K562 (cell line): Measurements from ENCODE around the gene SYT7. TPM values are rescaled to one million over a fixed set of nuclear protein-coding genes. Genes with fewer than 3 reads are reported as not detected.
A peak's percentile ranks its signal among the peaks of the same experiment; 100 is the strongest.
"Not testable (repeated sequence)": the region's sequence is repeated elsewhere in the genome, so short reads cannot be mapped to it uniquely, and the experiment has no call there.

Source experiments
- ATAC-seq: fragments of 200-7000 bp; cut with Tn5 transposase; 3 replicates; pipeline ENCODE4 v1.9.1; 2020; ENCODE audit warnings: moderate library complexity
- BruUV-seq: library from RNA; stranded (reverse); fragments of 400-500 nt; replicated peaks from 2 replicates; lab custom pipeline; 2021; lab: Mats Ljungman, UMichigan
- CTCF ChIA-PET: fragments of 300-600 bp; formaldehyde crosslinking; extraction: SDS; loops from one replicate; lab custom pipeline; 2021; ENCODE audit warnings: low intra/inter-chr PET ratio; lab: Yijun Ruan, JAX
- POLR2A ChIA-PET: fragments of 300-600, 350-650 bp; sonication (Branson Sonifier 250); formaldehyde crosslinking; extraction: SDS; loops from one replicate; lab custom pipeline; 2021; ENCODE audit warnings: antibody characterized with exemption, inconsistent platforms; lab: Yijun Ruan, JAX
- DNase-seq, 4 experiments: peaks; one replicate each; pipeline versions ENCODE4 v3.0.0 to v3.0.0-alpha.2; 2011 to 2018; ENCODE audit warnings: low spot score in 3 of 4, mixed read lengths in 3 of 4; ENCODE audit errors: extremely low read depth in 1 of 4
- FAIRE-seq: peaks from 2 replicates; lab custom pipeline; 2011; peaks lifted over from hg19 to GRCh38; lab: Jason Lieb, UNC
- H2AFZ ChIP-seq: 2 replicates; pipeline ENCODE4 v1.6.0; 2011; ENCODE audit warnings: low read depth, low read length, control low read depth, inconsistent platforms
- H3K27ac ChIP-seq: fragments of 200-600 bp; 3 replicates; pipeline ENCODE4 v1.8.0; 2011; ENCODE audit warnings: low read depth, mild to moderate bottlenecking, control low read depth, inconsistent platforms, low read length, moderate library complexity, mixed read lengths; ENCODE audit errors: extremely low read depth
- H3K27me3 ChIP-seq, 2 experiments: fragments of 300-600 bp in 1 of 2; 2 replicates in 1 of 2; 3 replicates in 1 of 2; pipeline versions ENCODE4 v1.6.0 to v1.8.0; 2011; ENCODE audit warnings: inconsistent platforms in 2 of 2, low read length in 2 of 2, mild to moderate bottlenecking in 1 of 2, mixed read lengths in 1 of 2, moderate library complexity in 1 of 2; ENCODE audit not compliant: control insufficient read depth in 2 of 2, insufficient read depth in 2 of 2
- H3K36me3 ChIP-seq: fragments of 300-600 bp; 3 replicates; pipeline ENCODE4 v1.8.0; 2011; ENCODE audit warnings: mild to moderate bottlenecking, low read length, inconsistent platforms; ENCODE audit not compliant: control insufficient read depth, insufficient read depth
- H3K4me1 ChIP-seq, 2 experiments: fragments of 200-600 bp in 1 of 2; replicated peaks in 1 of 2; 2 replicates in 1 of 2; 3 replicates in 1 of 2; pipeline versions ENCODE4 v1.5.1 to v1.8.0; 2011; ENCODE audit warnings: inconsistent platforms in 2 of 2, low read length in 2 of 2, mild to moderate bottlenecking in 1 of 2, mixed read lengths in 1 of 2, moderate library complexity in 1 of 2; ENCODE audit not compliant: control insufficient read depth in 2 of 2, insufficient read depth in 2 of 2
- H3K4me2 ChIP-seq: 2 replicates; pipeline ENCODE4 v1.6.1; 2011; ENCODE audit warnings: low read length, control low read depth, inconsistent platforms, mixed read lengths; ENCODE audit not compliant: insufficient read depth
- H3K4me3 ChIP-seq: fragments of 200-600 bp; sonication (generic), shearing (Covaris generic); 2 replicates; pipeline ENCODE4 v1.5.1; 2016; ENCODE audit warnings: control low read depth, inconsistent platforms
- H3K79me2 ChIP-seq: fragments of 200-600 bp; 3 replicates; pipeline ENCODE4 v1.8.0; 2011; ENCODE audit warnings: low read length, inconsistent platforms; ENCODE audit not compliant: control insufficient read depth, insufficient read depth
- H3K9ac ChIP-seq, 2 experiments: 2 replicates each; pipeline versions ENCODE4 v1.6.0 to v1.6.1; 2011; ENCODE audit warnings: low read depth in 2 of 2, low read length in 2 of 2, control low read depth in 1 of 2, inconsistent platforms in 1 of 2, mild to moderate bottlenecking in 1 of 2, mixed read lengths in 1 of 2; ENCODE audit not compliant: insufficient read depth in 1 of 2
- H3K9me1 ChIP-seq: one replicate; pipeline ENCODE4 v1.6.0; 2011; ENCODE audit warnings: inconsistent platforms, mild to moderate bottlenecking, low read length, moderate library complexity; ENCODE audit not compliant: control insufficient read depth, insufficient read depth
- H3K9me3 ChIP-seq: replicated peaks from 2 replicates; pipeline ENCODE4 v1.5.1; 2011; ENCODE audit warnings: low read depth, low read length, inconsistent platforms; ENCODE audit not compliant: control insufficient read depth, insufficient read depth
- H4K20me1 ChIP-seq: replicated peaks from 2 replicates; pipeline ENCODE4 v1.6.1; 2011; ENCODE audit warnings: low read length, inconsistent platforms, mixed read lengths; ENCODE audit not compliant: control insufficient read depth, insufficient read depth
- RFX7 ChIP-seq: fragments of 250-450 bp; sonication (Bioruptor Pico); IDR thresholded peaks from 2 replicates; pipeline ENCODE4 v1.5.1; 2021; ENCODE audit warnings: mild to moderate bottlenecking
- ZNF431 ChIP-seq: sonication (generic); formaldehyde crosslinking; IDR thresholded peaks from 2 replicates; pipeline ENCODE4 v1.8.0; 2022; ENCODE audit warnings: mild to moderate bottlenecking, missing genetic modification reagents
- ZNF766 ChIP-seq: fragments of 200-800 bp; sonication (Bioruptor generic); conservative IDR thresholded peaks from 2 replicates; pipeline ENCODE4 v1.6.1; 2016; ENCODE audit warnings: missing genetic modification characterization, missing compliant biosample characterization
- WGBS: fragments of 100-300 bp; shearing (Covaris generic); methylation state at CpG from one replicate; pipeline ENCODE4 v1.1.6; 2016; ENCODE audit warnings: low coverage, mixed read lengths; ENCODE audit not compliant: insufficient coverage; ENCODE audit errors: missing lambda C conversion rate; 5-methylcytosine and 5-hydroxymethylcytosine counted together
- in situ Hi-C: fragments of 300-500 bp; cut with MboI; formaldehyde crosslinking; loops from 4 replicates; pipeline ENCODE4 v1.15.0; 2018; ENCODE audit warnings: inconsistent platforms, mixed read lengths
- intact Hi-C: fragments of 100-400 bp; cut with micrococcal nuclease; formaldehyde crosslinking; loops from 2 replicates; pipeline ENCODE4 v1.14.2; 2022
- microRNA counts: library from miRNA; unstranded; fragments of <30 nt; microRNA quantifications from one replicate; lab custom pipeline; 2016
- microRNA-seq: library from miRNA; unstranded; fragments of <30 nt; microRNA quantifications from one replicate; pipeline ENCODE4, GENCODE V29; 2018; ENCODE audit warnings: borderline microRNAs expressed
- polyA plus RNA-seq, 8 experiments: library from polyadenylated mRNA; depleted of rRNA in 4 of 8; stranded (reverse) in 5 of 8; unstranded in 3 of 8; fragments of >200 nt; fragmentation: Nextera tagmentation in 2 of 8; fragmentation: Illumina TruSeq in 1 of 8; extraction: Ambion mirVana in 2 of 8; extraction: Trizol in 1 of 8; gene quantifications; 2 replicates each; pipeline versions ENCODE4 v1.2.1 to v1.2.3, GENCODE V29; 2011 to 2014; ENCODE audit warnings: inconsistent platforms in 1 of 8, missing spikeins in 1 of 8
- small RNA-seq: library from RNA; depleted of rRNA; stranded (forward); fragments of <200 nt; gene quantifications from one replicate; pipeline ENCODE3, GENCODE V24; 2014
- total RNA-seq, 7 experiments: library from RNA; depleted of rRNA in 6 of 7; stranded (reverse); fragments of >200 nt in 6 of 7; fragmentation: Illumina TruSeq in 2 of 7; extraction: Trizol in 2 of 7; gene quantifications; 2 replicates each; pipeline versions ENCODE4 v1.2.1 to v1.2.3, GENCODE V29; 2011 to 2021; ENCODE audit warnings: low replicate concordance in 1 of 7

Gene SYT7
- total and polyA plus RNA-seq, 9 of the 15 experiments (the other 6 are each of a cell fraction or from before 2014, with no cell fraction given): 0.01 to 0.51 (median 0.16) TPM; not detected in 1

DNA sequence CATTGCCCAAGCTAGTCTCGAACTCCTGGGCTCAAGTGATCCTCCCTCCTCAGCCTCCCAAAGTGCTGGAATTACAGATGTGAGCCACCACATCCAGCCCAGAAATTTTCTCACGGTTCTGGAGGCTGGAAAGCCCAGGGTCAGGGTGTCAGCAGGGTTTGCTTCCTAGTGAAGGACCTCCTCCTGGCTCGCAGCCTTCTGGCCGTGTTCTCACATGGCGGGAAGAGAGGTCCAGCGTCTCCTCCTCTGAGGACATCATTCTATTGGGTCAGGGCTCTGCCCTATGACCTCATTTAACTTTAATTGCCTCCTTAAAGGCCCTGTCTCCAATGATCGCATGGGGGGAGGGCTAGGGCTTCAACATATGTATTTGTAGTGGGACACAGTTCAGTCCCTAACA is 112.9 kb downstream of the SYT7 start (continued):
- TF ChIP-seq ZNF766 (CRISPR knock-in tag): no peak
- no peak for TF ChIP-seq RFX7

DNA sequence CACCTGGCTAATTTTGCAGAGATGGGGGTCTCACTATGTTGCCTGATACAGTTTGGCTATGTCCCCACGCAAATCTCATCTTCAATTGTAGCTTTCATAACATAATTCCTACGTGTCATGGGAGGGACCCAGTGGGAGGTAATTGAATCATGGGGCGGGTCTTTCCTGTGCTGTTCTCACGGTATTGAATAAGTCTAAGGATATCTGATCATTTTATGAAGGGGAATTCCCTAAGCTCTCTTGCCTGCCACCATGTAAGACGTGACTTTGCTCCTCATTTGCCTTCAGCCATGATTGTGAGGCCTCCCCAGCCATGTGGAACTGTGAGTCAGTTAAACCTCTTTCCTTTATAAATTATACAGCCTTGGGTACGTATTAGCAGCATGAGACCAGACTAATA is 113.3 kb downstream of the SYT7 start:
- H3K9me1 ChIP-seq, BruUV-seq, in situ Hi-C loops, H3K4me1 ChIP-seq, DNase-seq, H3K9ac ChIP-seq, CTCF ChIA-PET, ATAC-seq, H3K79me2 ChIP-seq, H3K4me2 ChIP-seq, POLR2A ChIA-PET, H3K9me3 ChIP-seq, H3K27me3 ChIP-seq, H3K4me3 ChIP-seq, H3K27ac ChIP-seq, H2AFZ ChIP-seq, H4K20me1 ChIP-seq, FAIRE-seq, intact Hi-C loops, H3K36me3 ChIP-seq: not testable (repeated sequence)
- 44% methylated on average over 6 of the region's 6 CpGs for WGBS
- TF ChIP-seq ZNF431 (CRISPR knock-in tag): 0 out of 2 replicates have a peak, but pooled peaks have one; percentile 48

MicroRNAs encoded within 50 kb of the gene (microRNA counts, 767-probe panel; counts per million panel counts)
- not detected for microRNA hsa-miR-4488 (lab: Ali Mortazavi, UCI)

Small RNA genes lying within 50 kb of the gene (microRNA-seq; reads per million reads assigned to microRNA genes)
- not detected for gene MIR4488

Small RNA genes lying within 50 kb of the gene (small RNA-seq; reads per million reads assigned to genes)
- gene MIR4488: 0.11 reads per million

Other genes with a start within 250 kb of the SYT7 start
Only the 7 nearest of the 14 such genes appear.
- 4.9 and 7.1 TPM in 2 replicates for gene TMEM216, start 188.5 kb downstream of the SYT7 start, total RNA-seq (2014; rRNA removed)
- 7.0 and 8.2 TPM in 2 replicates for gene TMEM216, start 188.5 kb downstream of the SYT7 start, total RNA-seq (2014; rRNA removed; fragmentation: Illumina TruSeq; extraction: Trizol)
- gene TMEM216, start 188.5 kb downstream of the SYT7 start, total RNA-seq (2015; rRNA removed; fragmentation: Illumina TruSeq; extraction: Trizol): 8.0 and 8.3 TPM in 2 replicates
- 6.0 and 6.4 TPM in 2 replicates for gene TMEM216, start 188.5 kb downstream of the SYT7 start, total RNA-seq (2021)
- gene TMEM216, start 188.5 kb downstream of the SYT7 start, polyA plus RNA-seq (2011; rRNA removed): 22.1 and 22.5 TPM in 2 replicates
- gene TMEM216, start 188.5 kb downstream of the SYT7 start, polyA plus RNA-seq (2014; fragmentation: Illumina TruSeq; extraction: Trizol): 11.8 and 12.4 TPM in 2 replicates
- 10 to 100 TPM; 22.9 to 25.2 TPM for gene TMEM216, start 188.5 kb downstream of the SYT7 start, polyA plus RNA-seq (2014; fragmentation: Nextera tagmentation; extraction: Ambion mirVana)
- gene TMEM216, start 188.5 kb downstream of the SYT7 start, polyA plus RNA-seq (2014; rRNA removed): 8.8 and 11.3 TPM in 2 replicates
- gene CPSF7, start 151.1 kb downstream of the SYT7 start, total RNA-seq (2014; rRNA removed): 24.3 and 24.8 TPM in 2 replicates
- 45.1 and 45.5 TPM in 2 replicates for gene CPSF7, start 151.1 kb downstream of the SYT7 start, total RNA-seq (2014; rRNA removed; fragmentation: Illumina TruSeq; extraction: Trizol)
- 43.9 and 44.1 TPM in 2 replicates for gene CPSF7, start 151.1 kb downstream of the SYT7 start, total RNA-seq (2015; rRNA removed; fragmentation: Illumina TruSeq; extraction: Trizol)
- 82.9 and 84.6 TPM in 2 replicates for gene CPSF7, start 151.1 kb downstream of the SYT7 start, total RNA-seq (2021)
- 37.5 and 60.4 TPM in 2 replicates for gene CPSF7, start 151.1 kb downstream of the SYT7 start, polyA plus RNA-seq (2011; rRNA removed)
- gene CPSF7, start 151.1 kb downstream of the SYT7 start, polyA plus RNA-seq (2014; fragmentation: Illumina TruSeq; extraction: Trizol): 89.1 and 104 TPM in 2 replicates
- gene CPSF7, start 151.1 kb downstream of the SYT7 start, polyA plus RNA-seq (2014; fragmentation: Nextera tagmentation; extraction: Ambion mirVana): 10 to 100 TPM; 14.8 to 46.8 TPM
- gene CPSF7, start 151.1 kb downstream of the SYT7 start, polyA plus RNA-seq (2014; rRNA removed): 42.4 and 45.7 TPM in 2 replicates
- gene SDHAF2, start 151.0 kb downstream of the SYT7 start, total RNA-seq (2014; rRNA removed): 27.6 and 51.6 TPM in 2 replicates
- 23.1 and 24.9 TPM in 2 replicates for gene SDHAF2, start 151.0 kb downstream of the SYT7 start, total RNA-seq (2014; rRNA removed; fragmentation: Illumina TruSeq; extraction: Trizol)
- gene SDHAF2, start 151.0 kb downstream of the SYT7 start, total RNA-seq (2015; rRNA removed; fragmentation: Illumina TruSeq; extraction: Trizol): 21.2 and 24.1 TPM in 2 replicates
- 34.8 and 39.4 TPM in 2 replicates for gene SDHAF2, start 151.0 kb downstream of the SYT7 start, total RNA-seq (2021)
- 82.2 and 86.3 TPM in 2 replicates for gene SDHAF2, start 151.0 kb downstream of the SYT7 start, polyA plus RNA-seq (2011; rRNA removed)
- gene SDHAF2, start 151.0 kb downstream of the SYT7 start, polyA plus RNA-seq (2014; fragmentation: Illumina TruSeq; extraction: Trizol): 30.7 and 40.4 TPM in 2 replicates
- gene SDHAF2, start 151.0 kb downstream of the SYT7 start, polyA plus RNA-seq (2014; fragmentation: Nextera tagmentation; extraction: Ambion mirVana): 100 to 1,000 TPM; 140 to 144 TPM
- 48.0 and 55.9 TPM in 2 replicates for gene SDHAF2, start 151.0 kb downstream of the SYT7 start, polyA plus RNA-seq (2014; rRNA removed)
- gene LRRC10B, start 72.3 kb downstream of the SYT7 start, total RNA-seq (2014; rRNA removed): not detected in 2 replicates
- gene LRRC10B, start 72.3 kb downstream of the SYT7 start, total RNA-seq (2014; rRNA removed; fragmentation: Illumina TruSeq; extraction: Trizol): not detected in 2 replicates
- 0.11 TPM in 1 of 2 replicates, not detected in the other for gene LRRC10B, start 72.3 kb downstream of the SYT7 start, total RNA-seq (2015; rRNA removed; fragmentation: Illumina TruSeq; extraction: Trizol)
- not detected in 2 replicates for gene LRRC10B, start 72.3 kb downstream of the SYT7 start, total RNA-seq (2021)
- 0.04 TPM in 1 of 2 replicates, not detected in the other for gene LRRC10B, start 72.3 kb downstream of the SYT7 start, polyA plus RNA-seq (2011; rRNA removed)
- not detected in 2 replicates for gene LRRC10B, start 72.3 kb downstream of the SYT7 start, polyA plus RNA-seq (2014; fragmentation: Illumina TruSeq; extraction: Trizol)
- not detected for gene LRRC10B, start 72.3 kb downstream of the SYT7 start, polyA plus RNA-seq (2014; fragmentation: Nextera tagmentation; extraction: Ambion mirVana)
- gene LRRC10B, start 72.3 kb downstream of the SYT7 start, polyA plus RNA-seq (2014; rRNA removed): not detected in 2 replicates
- gene DAGLA, start 99.3 kb upstream of the SYT7 start, total RNA-seq (2014; rRNA removed): 0.08 TPM in 1 of 2 replicates, not detected in the other
- not detected in 2 replicates for gene DAGLA, start 99.3 kb upstream of the SYT7 start, total RNA-seq (2014; rRNA removed; fragmentation: Illumina TruSeq; extraction: Trizol)
- gene DAGLA, start 99.3 kb upstream of the SYT7 start, total RNA-seq (2015; rRNA removed; fragmentation: Illumina TruSeq; extraction: Trizol): 0.04 TPM in 2 replicates
- 0.13 and 0.16 TPM in 2 replicates for gene DAGLA, start 99.3 kb upstream of the SYT7 start, total RNA-seq (2021)
- 0.07 TPM in 2 replicates for gene DAGLA, start 99.3 kb upstream of the SYT7 start, polyA plus RNA-seq (2011; rRNA removed)
- 0.04 and 0.11 TPM in 2 replicates for gene DAGLA, start 99.3 kb upstream of the SYT7 start, polyA plus RNA-seq (2014; fragmentation: Illumina TruSeq; extraction: Trizol)
- gene DAGLA, start 99.3 kb upstream of the SYT7 start, polyA plus RNA-seq (2014; fragmentation: Nextera tagmentation; extraction: Ambion mirVana): not detected
- 0.03 and 0.07 TPM in 2 replicates for gene DAGLA, start 99.3 kb upstream of the SYT7 start, polyA plus RNA-seq (2014; rRNA removed)
- gene MYRF, start 171.6 kb upstream of the SYT7 start, total RNA-seq (2014; rRNA removed): 7.1 and 11.0 TPM in 2 replicates
- 2.6 and 3.3 TPM in 2 replicates for gene MYRF, start 171.6 kb upstream of the SYT7 start, total RNA-seq (2014; rRNA removed; fragmentation: Illumina TruSeq; extraction: Trizol)
- gene MYRF, start 171.6 kb upstream of the SYT7 start, total RNA-seq (2015; rRNA removed; fragmentation: Illumina TruSeq; extraction: Trizol): 4.0 and 4.1 TPM in 2 replicates
- 21.4 and 25.8 TPM in 2 replicates for gene MYRF, start 171.6 kb upstream of the SYT7 start, total RNA-seq (2021)
- gene MYRF, start 171.6 kb upstream of the SYT7 start, polyA plus RNA-seq (2011; rRNA removed): 10.4 and 16.6 TPM in 2 replicates
- 14.7 and 17.8 TPM in 2 replicates for gene MYRF, start 171.6 kb upstream of the SYT7 start, polyA plus RNA-seq (2014; fragmentation: Illumina TruSeq; extraction: Trizol)
- gene MYRF, start 171.6 kb upstream of the SYT7 start, polyA plus RNA-seq (2014; fragmentation: Nextera tagmentation; extraction: Ambion mirVana): 1 to 10 TPM; 2.3 TPM
- 15.6 and 17.4 TPM in 2 replicates for gene MYRF, start 171.6 kb upstream of the SYT7 start, polyA plus RNA-seq (2014; rRNA removed)
- 97.2 and 153 TPM in 2 replicates for gene TMEM258, start 211.5 kb upstream of the SYT7 start, total RNA-seq (2014; rRNA removed)
- 227 and 239 TPM in 2 replicates for gene TMEM258, start 211.5 kb upstream of the SYT7 start, total RNA-seq (2014; rRNA removed; fragmentation: Illumina TruSeq; extraction: Trizol)
- gene TMEM258, start 211.5 kb upstream of the SYT7 start, total RNA-seq (2015; rRNA removed; fragmentation: Illumina TruSeq; extraction: Trizol): 221 and 231 TPM in 2 replicates
- gene TMEM258, start 211.5 kb upstream of the SYT7 start, total RNA-seq (2021): 168 and 200 TPM in 2 replicates
- gene TMEM258, start 211.5 kb upstream of the SYT7 start, polyA plus RNA-seq (2011; rRNA removed): 630 and 713 TPM in 2 replicates
- gene TMEM258, start 211.5 kb upstream of the SYT7 start, polyA plus RNA-seq (2014; fragmentation: Illumina TruSeq; extraction: Trizol): 213 and 256 TPM in 2 replicates
- gene TMEM258, start 211.5 kb upstream of the SYT7 start, polyA plus RNA-seq (2014; fragmentation: Nextera tagmentation; extraction: Ambion mirVana): 100 to 1,000 TPM; 794 to 856 TPM
- gene TMEM258, start 211.5 kb upstream of the SYT7 start, polyA plus RNA-seq (2014; rRNA removed): 199 and 268 TPM in 2 replicates